GM10248 (cell line): Measurements from ENCODE around the gene DAB1.

Experiments
- CTCF ChIA-PET: fragments of 300-600 bp; sonication (Branson Sonifier 250); formaldehyde crosslinking; extraction: SDS; loops from one replicate; lab custom pipeline; 2021; ENCODE audit warnings: antibody characterized with exemption; lab: Yijun Ruan, JAX
- POLR2A ChIA-PET: fragments of 350-650 bp; sonication (Branson Sonifier 250); formaldehyde crosslinking; extraction: SDS; loops from one replicate; lab custom pipeline; 2020; ENCODE audit warnings: antibody characterized with exemption; lab: Yijun Ruan, JAX
- DNase-seq: peaks from one replicate; pipeline ENCODE4 v3.0.0; 2012; ENCODE audit errors: extremely low spot score
- TF ChIP-seq, protein P1 (sequence below): IDR thresholded peaks from 2 replicates; pipeline ENCODE4 v1.5.1; 2012; ENCODE audit warnings: mild to moderate bottlenecking, low read depth; ENCODE audit errors: extremely low read depth, missing control alignments, control extremely low read depth

DAB1 gene

GRCh38 chr1:56958526-56958925 is 465.3 kb downstream of the DAB1 start:
- TF ChIP-seq, protein P1, sequence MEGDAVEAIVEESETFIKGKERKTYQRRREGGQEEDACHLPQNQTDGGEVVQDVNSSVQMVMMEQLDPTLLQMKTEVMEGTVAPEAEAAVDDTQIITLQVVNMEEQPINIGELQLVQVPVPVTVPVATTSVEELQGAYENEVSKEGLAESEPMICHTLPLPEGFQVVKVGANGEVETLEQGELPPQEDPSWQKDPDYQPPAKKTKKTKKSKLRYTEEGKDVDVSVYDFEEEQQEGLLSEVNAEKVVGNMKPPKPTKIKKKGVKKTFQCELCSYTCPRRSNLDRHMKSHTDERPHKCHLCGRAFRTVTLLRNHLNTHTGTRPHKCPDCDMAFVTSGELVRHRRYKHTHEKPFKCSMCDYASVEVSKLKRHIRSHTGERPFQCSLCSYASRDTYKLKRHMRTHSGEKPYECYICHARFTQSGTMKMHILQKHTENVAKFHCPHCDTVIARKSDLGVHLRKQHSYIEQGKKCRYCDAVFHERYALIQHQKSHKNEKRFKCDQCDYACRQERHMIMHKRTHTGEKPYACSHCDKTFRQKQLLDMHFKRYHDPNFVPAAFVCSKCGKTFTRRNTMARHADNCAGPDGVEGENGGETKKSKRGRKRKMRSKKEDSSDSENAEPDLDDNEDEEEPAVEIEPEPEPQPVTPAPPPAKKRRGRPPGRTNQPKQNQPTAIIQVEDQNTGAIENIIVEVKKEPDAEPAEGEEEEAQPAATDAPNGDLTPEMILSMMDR: no peak
- CTCF ChIA-PET: no interaction called here
- POLR2A ChIA-PET: no interaction called here
- DNase-seq: no peak

DNA sequence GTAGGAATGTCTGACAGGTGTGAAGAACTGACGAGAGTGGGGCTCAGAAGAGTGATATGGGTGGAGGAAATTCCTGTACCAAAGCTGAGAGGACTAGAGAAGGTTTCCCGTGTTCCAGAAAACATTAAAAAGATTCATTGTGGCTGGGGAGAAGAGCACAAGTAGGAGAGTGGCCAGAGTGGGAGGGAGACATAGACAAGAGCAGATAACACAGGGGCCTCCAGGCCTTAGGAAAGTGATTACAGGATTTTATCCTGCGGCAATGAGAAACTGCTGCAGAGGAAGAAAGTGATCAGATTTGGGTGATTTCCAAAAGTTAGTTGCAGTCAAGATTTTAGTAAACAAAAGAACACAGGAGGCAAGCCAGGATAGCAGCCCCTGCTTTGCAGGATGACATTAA is 465.9 kb downstream of the DAB1 start:
- POLR2A ChIA-PET: no interaction called here
- CTCF ChIA-PET: no interaction called here
- no peak for DNase-seq
- TF ChIP-seq, protein P1: no peak

DNA sequence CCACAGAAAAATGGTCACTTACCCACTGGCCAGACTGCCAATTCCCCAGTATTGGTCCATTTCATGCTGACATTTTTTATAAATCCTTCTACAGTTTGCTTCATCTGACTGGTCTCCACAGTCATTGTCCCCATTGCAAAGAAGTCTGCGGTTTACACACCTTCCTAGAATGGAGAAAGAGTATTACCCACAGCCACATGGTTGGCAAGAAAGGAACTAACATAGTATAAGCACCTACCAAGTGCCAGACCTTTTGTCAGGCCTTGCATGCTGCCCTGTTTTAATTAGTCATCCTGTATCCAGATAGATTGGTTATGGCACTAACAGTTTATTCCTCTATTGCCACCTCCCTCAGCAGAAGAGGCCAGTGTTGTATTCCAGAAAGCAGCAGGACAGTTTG is 469.2 kb downstream of the DAB1 start:
- ChIA-PET CTCF (no interaction called here), POLR2A (no interaction called here)
- TF ChIP-seq, protein P1: no peak
- DNase-seq: no peak

DNA sequence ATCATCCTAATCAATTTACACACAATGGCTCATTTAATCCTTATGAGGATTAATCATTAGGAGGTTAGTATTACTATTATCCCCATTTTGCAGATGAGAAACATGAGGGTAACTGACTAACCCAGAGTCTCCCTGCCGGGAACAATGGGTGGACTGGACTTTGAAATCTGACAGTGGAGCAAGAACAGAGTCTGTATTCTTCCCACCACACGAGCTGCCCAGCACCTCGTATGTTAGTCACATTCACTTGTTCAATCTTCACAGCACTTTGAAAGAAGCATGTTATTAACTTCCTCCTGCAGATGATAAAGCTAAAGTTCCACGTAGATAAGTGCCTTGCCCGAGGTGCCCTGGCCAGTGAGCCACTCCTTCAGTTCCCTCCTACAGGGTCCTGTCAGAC is 470.5 kb downstream of the DAB1 start:
- ChIA-PET POLR2A (no interaction called here), CTCF (no interaction called here)
- TF ChIP-seq, protein P1: no peak
- no peak for DNase-seq

DNA sequence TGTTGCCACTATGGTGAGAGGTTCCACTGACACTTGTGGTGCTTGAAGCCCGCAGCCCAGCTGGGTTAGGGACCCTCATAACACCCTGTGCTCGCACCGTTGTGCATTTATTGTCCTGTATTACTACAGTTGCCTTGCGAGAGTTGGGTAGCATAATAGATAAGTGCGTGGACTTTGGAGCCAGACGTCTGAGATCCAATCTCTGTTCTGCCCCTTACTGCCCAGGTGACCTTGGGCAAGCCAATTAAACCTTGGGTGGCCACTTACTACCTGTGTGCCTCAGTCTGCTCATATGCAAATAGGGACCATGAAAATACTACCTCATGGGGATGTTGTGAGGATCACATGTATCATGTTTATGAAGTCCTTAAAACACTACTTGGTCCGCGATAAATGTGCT is 471.4 kb downstream of the DAB1 start:
- CTCF ChIA-PET: no interaction called here
- POLR2A ChIA-PET: no interaction called here
- DNase-seq: no peak
- TF ChIP-seq, protein P1: no peak

- ChIA-PET POLR2A (no interaction called here), CTCF (interaction anchor here (1.3 kb wide), 1 partner anchor 10 kb away, joined by 5 read pairs; no protein-coding TSS in a partner anchor)
- DNase-seq: no peak
Observed at GRCh38 chr1:56948403-56949023, 475.3 kb downstream of the DAB1 start.

More at GRCh38 chr1:56948403-56949023, 475.3 kb downstream of the DAB1 start:
- TF ChIP-seq, protein P1: no peak
